B cell (primary cell): ENCODE data around the gene ADAMTS8. TPM values are rescaled to one million over a fixed set of nuclear protein-coding genes. Genes with fewer than 3 reads are reported as not detected.

Experiments
- ATAC-seq: fragments of 200-7000 bp; cut with Tn5 transposase; one replicate; pipeline ENCODE4 v1.10.0; 2021; ENCODE audit warnings: low read depth, mild to moderate bottlenecking, moderate number of reproducible peaks, moderate library complexity
- CTCF ChIA-PET: fragments of 350-600 bp; sonication (Branson Sonifier 250); formaldehyde crosslinking; loops from one replicate; lab custom pipeline; 2021; ENCODE audit warnings: antibody characterized with exemption, inconsistent platforms; lab: Charles Lee
- POLR2A ChIA-PET: fragments of 350-600 bp; sonication (Branson Sonifier 250); formaldehyde crosslinking; loops from one replicate; lab custom pipeline; 2021; ENCODE audit warnings: antibody characterized with exemption; lab: Charles Lee
- DNase-seq: peaks from one replicate; pipeline ENCODE4 v3.0.0; 2013
- H2AFZ ChIP-seq: 2 replicates; pipeline ENCODE4 v1.6.1; 2012; ENCODE audit warnings: mild to moderate bottlenecking, low read depth, low read length; ENCODE audit not compliant: insufficient read depth, poor library complexity, severe bottlenecking
- H3K27ac ChIP-seq, 2 donors: 1 replicate in 1 of 2; 2 replicates in 1 of 2; pipeline ENCODE4 v1.5.1; 2012 to 2013; ENCODE audit warnings: low read length in 2 of 2, mild to moderate bottlenecking in 2 of 2, moderate library complexity in 1 of 2
- H3K27me3 ChIP-seq, 4 experiments: fragments of 200-600 bp in 1 of 4; sonication (generic) in 1 of 4; replicated peaks in 1 of 4; 1 replicate in 2 of 4; 2 replicates in 2 of 4; pipeline versions ENCODE4 v1.6.1 to v1.7.0; 2013 to 2016; ENCODE audit warnings: low read length in 3 of 4, mild to moderate bottlenecking in 2 of 4, mixed read lengths in 1 of 4, moderate library complexity in 1 of 4; ENCODE audit not compliant: insufficient read depth in 4 of 4, control insufficient read depth in 3 of 4; ENCODE audit errors: control extremely low read depth in 1 of 4
- H3K36me3 ChIP-seq, 2 experiments: replicated peaks in 1 of 2; 1 replicate in 1 of 2; 2 replicates in 1 of 2; pipeline versions ENCODE4 v1.6.1 to v1.7.1; 2013; ENCODE audit warnings: low read length in 1 of 2; ENCODE audit not compliant: insufficient read depth in 2 of 2, control insufficient read depth in 1 of 2; ENCODE audit errors: control extremely low read depth in 1 of 2, extremely low read depth in 1 of 2
- H3K4me1 ChIP-seq, 2 donors: fragments of 200-600 bp in 1 of 2; sonication (generic) in 1 of 2; 1 replicate in 1 of 2; 2 replicates in 1 of 2; pipeline versions ENCODE4 v1.5.1 to v1.6.1; 2013 to 2017; ENCODE audit warnings: low read length in 2 of 2; ENCODE audit not compliant: control insufficient read depth in 2 of 2, insufficient read depth in 2 of 2
- H3K4me2 ChIP-seq: replicated peaks from 2 replicates; pipeline ENCODE3; 2012; ENCODE audit warnings: mild to moderate bottlenecking, low read depth, low read length; ENCODE audit not compliant: poor library complexity, severe bottlenecking
- H3K4me3 ChIP-seq, 5 experiments: fragments of 200-600 bp in 1 of 5; sonication (generic) in 1 of 5; 1 replicate in 3 of 5; 2 replicates in 2 of 5; pipeline versions ENCODE4 v1.5.1 to v1.7.0; 2011 to 2016; ENCODE audit warnings: low read length in 4 of 5, mild to moderate bottlenecking in 4 of 5, low read depth in 2 of 5, control low read depth in 1 of 5, moderate library complexity in 1 of 5; ENCODE audit not compliant: insufficient read depth in 1 of 5; ENCODE audit errors: control extremely low read depth in 1 of 5, extremely low read depth in 1 of 5
- H3K79me2 ChIP-seq: fragments of 200-600 bp; sonication (generic); one replicate; pipeline ENCODE4 v1.6.0; 2016; ENCODE audit warnings: low read length; ENCODE audit not compliant: control insufficient read depth, insufficient read depth
- H3K9ac ChIP-seq: fragments of 200-600 bp; sonication (generic); 2 replicates; pipeline ENCODE4 v1.6.1; 2017; ENCODE audit warnings: mild to moderate bottlenecking, low read length, moderate library complexity
- H3K9me3 ChIP-seq, 3 donors: one replicate each; pipeline versions ENCODE4 v1.6.1 to v1.7.1; 2013; ENCODE audit warnings: low read length in 2 of 3; ENCODE audit not compliant: control insufficient read depth in 2 of 3, insufficient read depth in 1 of 3; ENCODE audit errors: control extremely low read depth in 1 of 3
- H4K20me1 ChIP-seq: 2 replicates; pipeline ENCODE4 v1.6.0; 2012; ENCODE audit warnings: mild to moderate bottlenecking, low read length; ENCODE audit not compliant: insufficient read depth, control insufficient read depth, poor library complexity, severe bottlenecking
- H3K27ac Mint-ChIP-seq: one replicate; pipeline ENCODE4 v1.8.0; 2021; ENCODE audit warnings: mixed read lengths
- H3K27me3 Mint-ChIP-seq: one replicate; pipeline ENCODE4 v1.8.0; 2021; ENCODE audit warnings: mixed read lengths
- H3K4me1 Mint-ChIP-seq: one replicate; pipeline ENCODE4 v1.8.0; 2021; ENCODE audit warnings: mixed read lengths
- H3K4me3 Mint-ChIP-seq: one replicate; pipeline ENCODE4 v1.8.0; 2021; ENCODE audit warnings: mixed read lengths
- H3K9me3 Mint-ChIP-seq: one replicate; pipeline ENCODE4 v1.8.0; 2022; ENCODE audit warnings: mixed read lengths; ENCODE audit not compliant: insufficient read depth
- EZH2 ChIP-seq: IDR thresholded peaks from 2 replicates; pipeline ENCODE4 v1.6.1; 2012; ENCODE audit warnings: borderline replicate concordance, low read depth, mild to moderate bottlenecking, moderate library complexity, low read length; ENCODE audit not compliant: insufficient read depth, poor library complexity, severe bottlenecking
- WGBS: methylation state at CpG from one replicate; pipeline ENCODE4 v1.1.5; 2013; ENCODE audit warnings: missing lambda C conversion rate; ENCODE audit not compliant: insufficient coverage; 5-methylcytosine and 5-hydroxymethylcytosine counted together
- intact Hi-C: fragments of 100-400 bp; cut with micrococcal nuclease; formaldehyde crosslinking; loops from one replicate; pipeline ENCODE4 v1.10.0; 2022
- polyA minus RNA-seq: library from RNA; depleted of rRNA, polyadenylated mRNA; stranded (reverse); fragments of >200 nt; gene quantifications from 2 replicates; pipeline ENCODE4 v1.2.3, GENCODE V29; 2012
- polyA plus RNA-seq: library from polyadenylated mRNA; depleted of rRNA; stranded (reverse); fragments of >200 nt; gene quantifications from 2 replicates; pipeline ENCODE4 v1.2.3, GENCODE V29; 2012
- total RNA-seq, 2 donors: library from RNA; stranded (reverse); fragments of 120-200 nt in 1 of 2; gene quantifications; 1 replicate in 1 of 2; 2 replicates in 1 of 2; pipeline versions ENCODE4 v1.2.3 to v1.2.4, GENCODE V29; 2013 to 2022
- TF ChIP-seq, protein P1 (sequence below): fragments of 200-600 bp; IDR thresholded peaks from one replicate; pipeline ENCODE4 v1.8.0; 2022; ENCODE audit warnings: antibody characterized with exemption, mild to moderate bottlenecking

ADAMTS8 gene
- not detected in 2 replicates for total RNA-seq
- 0.26 TPM for total RNA-seq (2013)
- polyA plus RNA-seq, result not detected in 2 replicates
- not detected in 2 replicates for polyA minus RNA-seq

GRCh38 chr11:130428316-130429119, at the start of gene ADAMTS8:
Gene ADAMTS8 (minus strand): TSS chr11:130428609. CDS start chr11:130428286, 323 bp downstream.
- ATAC-seq, result no peak
- H3K27ac ChIP-seq, result no peak within 1 kb of the TSS
- Mint-ChIP-seq H3K27ac (no peak within 1 kb of the TSS), H3K4me3 (peak within 1 kb of the TSS; percentile 67), H3K27me3 (peaks cover 51% of the 10 kb centered on the region), H3K4me1 (peaks cover 14% of the 10 kb centered on the region), H3K9me3 (no peaks in the 10 kb centered on the region)
- H3K4me2 ChIP-seq, result peak within 1 kb of the TSS; percentile 71
- TF ChIP-seq EZH2, result no peak
- TF ChIP-seq, protein P1, sequence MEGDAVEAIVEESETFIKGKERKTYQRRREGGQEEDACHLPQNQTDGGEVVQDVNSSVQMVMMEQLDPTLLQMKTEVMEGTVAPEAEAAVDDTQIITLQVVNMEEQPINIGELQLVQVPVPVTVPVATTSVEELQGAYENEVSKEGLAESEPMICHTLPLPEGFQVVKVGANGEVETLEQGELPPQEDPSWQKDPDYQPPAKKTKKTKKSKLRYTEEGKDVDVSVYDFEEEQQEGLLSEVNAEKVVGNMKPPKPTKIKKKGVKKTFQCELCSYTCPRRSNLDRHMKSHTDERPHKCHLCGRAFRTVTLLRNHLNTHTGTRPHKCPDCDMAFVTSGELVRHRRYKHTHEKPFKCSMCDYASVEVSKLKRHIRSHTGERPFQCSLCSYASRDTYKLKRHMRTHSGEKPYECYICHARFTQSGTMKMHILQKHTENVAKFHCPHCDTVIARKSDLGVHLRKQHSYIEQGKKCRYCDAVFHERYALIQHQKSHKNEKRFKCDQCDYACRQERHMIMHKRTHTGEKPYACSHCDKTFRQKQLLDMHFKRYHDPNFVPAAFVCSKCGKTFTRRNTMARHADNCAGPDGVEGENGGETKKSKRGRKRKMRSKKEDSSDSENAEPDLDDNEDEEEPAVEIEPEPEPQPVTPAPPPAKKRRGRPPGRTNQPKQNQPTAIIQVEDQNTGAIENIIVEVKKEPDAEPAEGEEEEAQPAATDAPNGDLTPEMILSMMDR, result no peak
- ChIA-PET POLR2A (no interaction called here), CTCF (interaction anchor here (2.2 to 6.8 kb wide), 2 partner anchors 215 to 432 kb away, joined by 5 to 112 read pairs; no protein-coding TSS in a partner anchor)
- no peaks in the 10 kb centered on the region for H3K9me3 ChIP-seq
- peak within 1 kb of the TSS in 1 of 5 experiments; percentile 33 for H3K4me3 ChIP-seq
- peak; percentile 19 for DNase-seq
- WGBS, result 4% methylated on average over 55 of the region's 64 CpGs
- H3K79me2 ChIP-seq, result no peaks in the 10 kb centered on the region
- intact Hi-C loops, result no loop called here
- H3K4me1 ChIP-seq, result peaks cover 9 to 17% of the 10 kb centered on the region in 2 donors
- H2AFZ ChIP-seq, result no peak within 1 kb of the TSS
- no peaks in the 10 kb centered on the region for H3K36me3 ChIP-seq
- peaks cover 0 to 55% (median 28%) of the 10 kb centered on the region in 4 experiments for H3K27me3 ChIP-seq
- no peaks in the 10 kb centered on the region for H4K20me1 ChIP-seq
- H3K9ac ChIP-seq, result no peak within 1 kb of the TSS

DNA sequence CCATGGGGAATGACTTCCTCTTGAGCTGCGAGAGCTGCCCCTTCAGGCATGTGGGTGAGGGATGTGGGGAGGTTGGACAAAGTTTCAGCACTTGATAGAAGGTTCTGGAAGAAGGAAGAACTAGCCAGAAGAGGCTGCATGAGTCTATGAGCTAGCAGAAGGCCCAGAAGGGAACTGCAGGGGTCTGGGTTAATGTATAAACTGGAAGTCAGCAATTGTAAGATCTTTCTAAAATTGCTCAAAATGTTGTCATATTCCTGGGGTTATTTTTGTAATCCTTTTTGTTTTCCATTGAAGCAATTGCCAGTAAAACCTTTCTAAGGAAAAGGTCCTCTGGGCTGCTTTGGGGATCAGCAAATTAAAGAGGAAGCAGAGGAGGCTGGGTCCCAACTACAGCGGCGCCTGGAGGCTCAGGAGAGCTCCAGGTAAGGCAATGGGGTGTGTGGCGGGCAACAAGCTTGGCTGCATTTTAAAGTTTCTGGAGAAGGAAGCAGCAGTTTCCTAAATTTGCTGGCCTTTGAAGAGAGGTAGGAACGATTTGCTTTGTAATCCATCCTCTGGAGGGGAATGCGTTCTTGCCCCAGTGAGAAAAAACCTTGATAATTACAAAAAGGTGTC, 49.3 kb upstream of the ADAMTS8 start:
- CTCF ChIA-PET, result no interaction called here
- intact Hi-C loops, result no loop called here
- H3K4me3 Mint-ChIP-seq, result no peak overlapping the region

More for the DNA sequence above, 49.3 kb upstream of the ADAMTS8 start:
- Histone ChIP-seq H3K27ac (no peak overlapping the region), H2AFZ (no peak overlapping the region), H3K79me2 (no peaks in the 10 kb centered on the region), H3K27me3 (no peaks in the 10 kb centered on the region), H4K20me1 (no peaks in the 10 kb centered on the region), H3K9ac (no peak overlapping the region), H3K9me3 (no peaks in the 10 kb centered on the region), H3K4me3 (no peak overlapping the region), H3K36me3 (no peaks in the 10 kb centered on the region), H3K4me2 (no peak overlapping the region), H3K4me1 (no peaks in the 10 kb centered on the region)
- DNase-seq (no peak), ATAC-seq (no peak)
- WGBS, result 81% methylated on average over 6 of the region's 6 CpGs
- peaks cover 5% of the 10 kb centered on the region for H3K27me3 Mint-ChIP-seq
- POLR2A ChIA-PET, result no interaction called here
- no peak for TF ChIP-seq EZH2
- TF ChIP-seq, protein P1, result no peak
- H3K27ac Mint-ChIP-seq, result no peak overlapping the region
- H3K4me1 Mint-ChIP-seq, result no peaks in the 10 kb centered on the region
- H3K9me3 Mint-ChIP-seq, result no peaks in the 10 kb centered on the region
